ENCODE data around the gene KRTAP20-2. TPM values are rescaled to one million over a fixed set of nuclear protein-coding genes. Genes with fewer than 3 reads are reported as not detected.

The KRTAP20-2 gene
- polyA plus RNA-seq, 1 donor (not counting 4 experiments of a cell fraction or from before 2014, with no cell fraction given), result not detected

DNA sequence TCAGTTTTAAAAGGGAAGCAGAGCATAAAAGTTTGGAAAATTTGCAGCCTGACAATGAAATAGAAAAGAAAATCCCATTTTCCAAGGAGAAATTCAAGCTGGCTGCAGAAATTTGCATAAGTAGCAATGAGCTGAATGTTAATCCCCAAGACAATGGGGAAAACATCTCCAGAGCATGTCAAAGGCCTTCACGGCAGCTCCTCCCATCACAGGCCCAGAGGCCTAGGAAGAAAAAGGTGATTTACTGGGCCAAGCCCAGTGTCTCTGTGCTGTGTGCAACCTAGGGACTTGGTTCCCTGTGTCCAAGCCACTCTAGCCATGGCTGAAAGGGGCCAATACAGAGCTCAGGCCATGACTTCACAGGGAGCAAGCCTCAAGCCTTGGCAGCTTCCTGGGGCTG, 33.8 kb downstream of the KRTAP20-2 start:
- DNase-seq (ENCODE audit: low read depth, low spot score), result no peak
- no peak overlapping the region for H3K9ac ChIP-seq (ENCODE audit: control insufficient read depth, extremely low read depth, insufficient read depth, low read length)
- H3K4me2 ChIP-seq (ENCODE audit: control insufficient read depth, extremely low read depth, insufficient read depth, low read depth, low read length), result no peak overlapping the region
- FAIRE-seq, result no peak
- H4K20me1 ChIP-seq (ENCODE audit: control insufficient read depth, extremely low read depth, insufficient read depth, low read length), result no peaks in the 10 kb centered on the region
- H3K4me1 ChIP-seq (ENCODE audit: control insufficient read depth, extremely low read depth, insufficient read depth, low read length), result no peaks in the 10 kb centered on the region
- H2AFZ ChIP-seq (ENCODE audit: control insufficient read depth, low read length), result no peak overlapping the region
- H3K4me3 ChIP-seq (ENCODE audit: control insufficient read depth in 2 of 3, extremely low read depth in 1 of 3, insufficient read depth in 2 of 3, low read depth in 1 of 3, low read length in 3 of 3), result no peak overlapping the region
- dilution Hi-C loops (cut with MboI; ENCODE audit: extremely low pct_ligation_motif_present, low sequenced_read_pairs), result no loop called here
- H3K9me3 ChIP-seq (ENCODE audit: control insufficient read depth, low read depth, low read length), result no peaks in the 10 kb centered on the region
- TF ChIP-seq, protein P1, sequence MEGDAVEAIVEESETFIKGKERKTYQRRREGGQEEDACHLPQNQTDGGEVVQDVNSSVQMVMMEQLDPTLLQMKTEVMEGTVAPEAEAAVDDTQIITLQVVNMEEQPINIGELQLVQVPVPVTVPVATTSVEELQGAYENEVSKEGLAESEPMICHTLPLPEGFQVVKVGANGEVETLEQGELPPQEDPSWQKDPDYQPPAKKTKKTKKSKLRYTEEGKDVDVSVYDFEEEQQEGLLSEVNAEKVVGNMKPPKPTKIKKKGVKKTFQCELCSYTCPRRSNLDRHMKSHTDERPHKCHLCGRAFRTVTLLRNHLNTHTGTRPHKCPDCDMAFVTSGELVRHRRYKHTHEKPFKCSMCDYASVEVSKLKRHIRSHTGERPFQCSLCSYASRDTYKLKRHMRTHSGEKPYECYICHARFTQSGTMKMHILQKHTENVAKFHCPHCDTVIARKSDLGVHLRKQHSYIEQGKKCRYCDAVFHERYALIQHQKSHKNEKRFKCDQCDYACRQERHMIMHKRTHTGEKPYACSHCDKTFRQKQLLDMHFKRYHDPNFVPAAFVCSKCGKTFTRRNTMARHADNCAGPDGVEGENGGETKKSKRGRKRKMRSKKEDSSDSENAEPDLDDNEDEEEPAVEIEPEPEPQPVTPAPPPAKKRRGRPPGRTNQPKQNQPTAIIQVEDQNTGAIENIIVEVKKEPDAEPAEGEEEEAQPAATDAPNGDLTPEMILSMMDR (optimal IDR thresholded peaks at IDR 0.05 in 1 of 3, IDR thresholded peaks at IDR 0.05 in 1 of 3, conservative IDR thresholded peaks at IDR 0.05 in 1 of 3; ENCODE audit: extremely low read depth in 1 of 3, insufficient read depth in 2 of 3, low read length in 3 of 3), result no peak
- no peak for TF ChIP-seq EZH2 (IDR thresholded peaks at IDR 0.05; ENCODE audit: low read length)
- H3K27me3 ChIP-seq (ENCODE audit: control insufficient read depth, extremely low read depth, insufficient read depth, low read length), result no peaks in the 10 kb centered on the region
- H3K9me1 ChIP-seq (ENCODE audit: control insufficient read depth, extremely low read depth, insufficient read depth, low read length), result no peaks in the 10 kb centered on the region
- H3K36me3 ChIP-seq (ENCODE audit: control insufficient read depth in 2 of 2, extremely low read depth in 1 of 2, insufficient read depth in 2 of 2, low read length in 2 of 2), result no peaks in the 10 kb centered on the region
- H3K79me2 ChIP-seq (ENCODE audit: control insufficient read depth, insufficient read depth, low read length), result no peaks in the 10 kb centered on the region
- H3K27ac ChIP-seq (ENCODE audit: control insufficient read depth, insufficient read depth, low read length), result no peak overlapping the region

DNA sequence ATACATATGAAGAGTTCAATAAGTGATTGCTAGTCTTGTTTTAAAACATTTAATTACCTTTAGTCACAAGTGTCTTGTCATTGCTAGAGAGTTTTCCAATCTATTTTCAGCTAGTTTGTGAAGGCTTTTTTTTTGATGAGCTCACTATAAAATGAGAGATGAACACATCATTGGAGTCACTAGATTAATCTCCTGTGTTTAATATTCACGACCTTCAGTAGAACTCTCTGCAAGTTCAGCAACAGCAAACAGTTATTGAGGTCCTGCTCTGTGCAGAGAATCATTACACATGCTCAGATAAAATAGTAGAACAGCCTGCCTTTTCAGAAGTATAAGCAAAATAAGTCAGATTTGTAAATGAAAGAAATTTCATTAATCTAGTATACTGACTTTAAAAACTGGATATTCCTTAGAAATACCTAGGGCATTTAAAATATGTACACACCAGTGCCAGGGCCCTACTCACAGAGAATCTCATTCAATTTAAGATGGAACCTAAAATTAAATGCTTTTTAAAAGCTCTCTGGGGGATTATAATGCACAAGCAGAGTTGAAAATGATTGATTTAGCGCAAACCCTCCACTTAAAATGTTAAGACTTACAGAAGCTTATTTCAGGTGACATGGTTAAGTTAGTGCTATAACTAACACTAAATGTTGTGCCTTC, 38.1 kb downstream of the KRTAP20-2 start:
- Histone ChIP-seq H3K4me1 (ENCODE audit: control insufficient read depth, extremely low read depth, insufficient read depth, low read length) (no peaks in the 10 kb centered on the region), H2AFZ (ENCODE audit: control insufficient read depth, low read length) (no peak overlapping the region), H3K9ac (ENCODE audit: control insufficient read depth, extremely low read depth, insufficient read depth, low read length) (no peak overlapping the region), H3K4me2 (ENCODE audit: control insufficient read depth, extremely low read depth, insufficient read depth, low read depth, low read length) (no peak overlapping the region), H4K20me1 (ENCODE audit: control insufficient read depth, extremely low read depth, insufficient read depth, low read length) (no peaks in the 10 kb centered on the region), H3K9me3 (ENCODE audit: control insufficient read depth, low read depth, low read length) (no peaks in the 10 kb centered on the region), H3K27ac (ENCODE audit: control insufficient read depth, insufficient read depth, low read length) (no peak overlapping the region), H3K79me2 (ENCODE audit: control insufficient read depth, insufficient read depth, low read length) (no peaks in the 10 kb centered on the region), H3K36me3 (ENCODE audit: control insufficient read depth in 2 of 2, extremely low read depth in 1 of 2, insufficient read depth in 2 of 2, low read length in 2 of 2) (no peaks in the 10 kb centered on the region), H3K4me3 (ENCODE audit: control insufficient read depth in 2 of 3, extremely low read depth in 1 of 3, insufficient read depth in 2 of 3, low read depth in 1 of 3, low read length in 3 of 3) (no peak overlapping the region), H3K27me3 (ENCODE audit: control insufficient read depth, extremely low read depth, insufficient read depth, low read length) (no peaks in the 10 kb centered on the region), H3K9me1 (ENCODE audit: control insufficient read depth, extremely low read depth, insufficient read depth, low read length) (no peaks in the 10 kb centered on the region)
- FAIRE-seq, result no peak
- TF ChIP-seq EZH2 (IDR thresholded peaks at IDR 0.05; ENCODE audit: low read length), result no peak
- TF ChIP-seq, protein P1 (optimal IDR thresholded peaks at IDR 0.05 in 1 of 3, IDR thresholded peaks at IDR 0.05 in 1 of 3, conservative IDR thresholded peaks at IDR 0.05 in 1 of 3; ENCODE audit: extremely low read depth in 1 of 3, insufficient read depth in 2 of 3, low read length in 3 of 3), result no peak
- DNase-seq (ENCODE audit: low read depth, low spot score), result no peak
- dilution Hi-C loops (cut with MboI; ENCODE audit: extremely low pct_ligation_motif_present, low sequenced_read_pairs), result no loop called here
